ENCODE results near the gene EIF1B.

- TF ChIP-seq ATF3 (IDR thresholded peaks at IDR 0.05) (no peak), CTCF (IDR thresholded peaks at IDR 0.05 in 2 of 3, conservative IDR thresholded peaks at IDR 0.05 in 1 of 3; ENCODE audit: borderline replicate concordance in 1 of 3, insufficient read depth in 1 of 3, low read depth in 2 of 3, low read length in 2 of 3) (no peak), JUND (IDR thresholded peaks at IDR 0.05) (no peak), TCF7L2 (IDR thresholded peaks at IDR 0.05; ENCODE audit: borderline replicate concordance, extremely low read depth, insufficient read depth, insufficient read length) (no peak), EZH2phosphoT487 (IDR thresholded peaks at IDR 0.05; ENCODE audit: borderline replicate concordance) (no peak), EZH2 (IDR thresholded peaks at IDR 0.05) (no peak)
Measured at GRCh38 chr3:40265181-40265580, 44.3 kb upstream of the EIF1B start.
